Measurements from ENCODE around the gene ZSCAN29. TPM values are rescaled to one million over a fixed set of nuclear protein-coding genes. Genes with fewer than 3 reads are reported as not detected.

Gene ZSCAN29
- total and polyA plus RNA-seq, 10 of the 15 experiments (the other 5 are each of a cell fraction or from before 2014, with no cell fraction given), result 1.7 to 26.0 (median 14.6) TPM

DNA sequence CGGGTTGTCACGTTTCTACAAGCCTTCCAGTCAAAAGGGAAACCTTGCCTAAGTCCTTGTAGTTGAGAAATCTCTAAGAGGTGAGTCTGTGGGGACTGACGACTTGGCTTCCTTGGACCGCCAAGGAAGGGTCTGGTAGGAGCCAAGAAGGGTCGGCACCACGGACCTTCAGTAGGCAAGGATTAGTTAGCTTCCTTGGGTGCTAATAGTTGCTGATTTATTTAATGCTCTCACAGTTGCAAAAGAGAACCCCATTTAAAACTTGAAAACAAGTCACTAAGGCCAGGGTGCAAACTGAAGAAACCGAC lies 40.1 kb downstream of the ZSCAN29 start:
- H3K4me1 ChIP-seq (ENCODE audit: control insufficient read depth, insufficient read depth, low read length), result peaks cover 11% of the 10 kb centered on the region
- H3K79me2 ChIP-seq (ENCODE audit: control insufficient read depth, insufficient read depth, low read length), result peaks cover 23% of the 10 kb centered on the region
- peak overlapping the region; percentile 81 for H3K9ac ChIP-seq (ENCODE audit: control insufficient read depth, insufficient read depth, low read length)
- no peak for FAIRE-seq
- TSS peak; percentile 91 for BruUV-seq (replicated peaks)
- peak overlapping the region; percentile 97 for H2AFZ ChIP-seq (ENCODE audit: control insufficient read depth, low read depth, low read length)
- ChIA-PET SMC1A (ENCODE audit: uncharacterized antibody, unreplicated experiment) (no interaction called here), POLR2A (no interaction called here), RAD21 (ENCODE audit: unreplicated experiment) (no interaction called here), CTCF (interaction anchor here (1.2 to 1.7 kb wide), 2 partner anchors 41 to 105 kb away, joined by 3 to 7 read pairs; no protein-coding TSS in a partner anchor)
- H3K9me3 ChIP-seq (replicated peaks; ENCODE audit: control insufficient read depth, insufficient read depth, low read length), result no peaks in the 10 kb centered on the region
- DNase-seq (ENCODE audit: low read depth, low spot score), result no peak
- TF ChIP-seq JUNB (IDR thresholded peaks at IDR 0.05) (no peak), MTA3 (IDR thresholded peaks at IDR 0.05; ENCODE audit: borderline replicate concordance, low read length) (no peak), USF1 (IDR thresholded peaks at IDR 0.05; ENCODE audit: borderline replicate concordance, extremely low read length, insufficient read depth, low read depth, low read length) (no peak), EP300 (IDR thresholded peaks at IDR 0.05; ENCODE audit: borderline replicate concordance in 1 of 2, control insufficient read depth in 1 of 2, low read depth in 2 of 2, low read length in 2 of 2) (0 out of 4 replicates have a peak, but pooled peaks of 1 of the 2 experiments have one; percentile 45), HDAC6 (IDR thresholded peaks at IDR 0.05; ENCODE audit: unreplicated experiment) (no peak), MYB (IDR thresholded peaks at IDR 0.05; ENCODE audit: borderline replicate concordance, low read depth, low read length) (no peak), BCL11A (IDR thresholded peaks at IDR 0.05; ENCODE audit: low read depth, low read length) (no peak), BRCA1 (IDR thresholded peaks at IDR 0.05; ENCODE audit: low read depth, low read length) (no peak), YY1 (IDR thresholded peaks at IDR 0.05; ENCODE audit: low read depth, low read length) (no peak), GATAD2B (conservative IDR thresholded peaks at IDR 0.05; ENCODE audit: low read depth) (no peak), RFX5 (IDR thresholded peaks at IDR 0.05; ENCODE audit: low read depth, low read length) (no peak), RELA (IDR thresholded peaks at IDR 0.05; ENCODE audit: borderline replicate concordance, partially characterized antibody) (no peak), PML (IDR thresholded peaks at IDR 0.05; ENCODE audit: low read length) (no peak), JUND (IDR thresholded peaks at IDR 0.05; ENCODE audit: low read depth, low read length) (no peak), POLR2AphosphoS2 (IDR thresholded peaks at IDR 0.05; ENCODE audit: low read depth, low read length) (no peak), IKZF2 (IDR thresholded peaks at IDR 0.05) (peak; percentile 49 to 67; a peak in 2 of 4 replicates), WRNIP1 (IDR thresholded peaks at IDR 0.05; ENCODE audit: borderline replicate concordance, low read depth, low read length) (no peak), CHD2 (IDR thresholded peaks at IDR 0.05; ENCODE audit: borderline replicate concordance, low read depth, low read length) (0 out of 2 replicates have a peak, but pooled peaks have one; percentile 3), TAF1 (IDR thresholded peaks at IDR 0.05; ENCODE audit: borderline replicate concordance, low read depth, low read length) (no peak)
- TF ChIP-seq, protein P1, sequence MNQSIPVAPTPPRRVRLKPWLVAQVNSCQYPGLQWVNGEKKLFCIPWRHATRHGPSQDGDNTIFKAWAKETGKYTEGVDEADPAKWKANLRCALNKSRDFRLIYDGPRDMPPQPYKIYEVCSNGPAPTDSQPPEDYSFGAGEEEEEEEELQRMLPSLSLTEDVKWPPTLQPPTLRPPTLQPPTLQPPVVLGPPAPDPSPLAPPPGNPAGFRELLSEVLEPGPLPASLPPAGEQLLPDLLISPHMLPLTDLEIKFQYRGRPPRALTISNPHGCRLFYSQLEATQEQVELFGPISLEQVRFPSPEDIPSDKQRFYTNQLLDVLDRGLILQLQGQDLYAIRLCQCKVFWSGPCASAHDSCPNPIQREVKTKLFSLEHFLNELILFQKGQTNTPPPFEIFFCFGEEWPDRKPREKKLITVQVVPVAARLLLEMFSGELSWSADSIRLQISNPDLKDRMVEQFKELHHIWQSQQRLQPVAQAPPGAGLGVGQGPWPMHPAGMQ (IDR thresholded peaks at IDR 0.05; ENCODE audit: borderline replicate concordance), result no peak
- H3K36me3 ChIP-seq (ENCODE audit: control insufficient read depth in 2 of 2, insufficient read depth in 2 of 2, low read length in 1 of 2), result peaks cover 0 to 11% of the 10 kb centered on the region in 2 experiments; a peak in 2 of 4 replicates
- in situ Hi-C loops (cut with MboI), result no loop called here
- peak overlapping the region; percentile 87 for H3K4me3 ChIP-seq
- 0% methylated on average over 7 of the region's 7 CpGs for WGBS (ENCODE audit: insufficient coverage, insufficient replicate concordance, low lambda C conversion rate, missing lambda C conversion rate)
- H3K27ac ChIP-seq (ENCODE audit: control insufficient read depth, insufficient read depth), result peak overlapping the region; percentile 72
- intact Hi-C loops (cut with micrococcal nuclease; ENCODE audit: unreplicated experiment), result no loop called here
- H4K20me1 ChIP-seq (ENCODE audit: control insufficient read depth, insufficient read depth), result no peaks in the 10 kb centered on the region
- peak; percentile 42 for ATAC-seq
- H3K4me2 ChIP-seq (ENCODE audit: control insufficient read depth, insufficient read depth), result peak overlapping the region; percentile 95
- H3K27me3 ChIP-seq (replicated peaks in 1 of 2; ENCODE audit: control insufficient read depth in 2 of 2, insufficient read depth in 2 of 2, low read length in 1 of 2), result no peaks in the 10 kb centered on the region
